Metanephros (tissue), 2 donors: ENCODE results near the gene CCNT1. TPM values are rescaled to one million over a fixed set of nuclear protein-coding genes. Genes with fewer than 3 reads are reported as not detected.

Experiments
- small RNA-seq: library from RNA; depleted of rRNA; stranded (forward); fragments of <200 nt; gene quantifications from one replicate; pipeline ENCODE3, GENCODE V24; 2014; ENCODE audit warnings: low replicate concordance
- total RNA-seq: library from RNA; depleted of rRNA; stranded (reverse); fragments of >200 nt; gene quantifications from one replicate; pipeline ENCODE4 v1.2.3, GENCODE V29; 2014

CCNT1 gene
- total RNA-seq = 29.4 TPM

DNA sequence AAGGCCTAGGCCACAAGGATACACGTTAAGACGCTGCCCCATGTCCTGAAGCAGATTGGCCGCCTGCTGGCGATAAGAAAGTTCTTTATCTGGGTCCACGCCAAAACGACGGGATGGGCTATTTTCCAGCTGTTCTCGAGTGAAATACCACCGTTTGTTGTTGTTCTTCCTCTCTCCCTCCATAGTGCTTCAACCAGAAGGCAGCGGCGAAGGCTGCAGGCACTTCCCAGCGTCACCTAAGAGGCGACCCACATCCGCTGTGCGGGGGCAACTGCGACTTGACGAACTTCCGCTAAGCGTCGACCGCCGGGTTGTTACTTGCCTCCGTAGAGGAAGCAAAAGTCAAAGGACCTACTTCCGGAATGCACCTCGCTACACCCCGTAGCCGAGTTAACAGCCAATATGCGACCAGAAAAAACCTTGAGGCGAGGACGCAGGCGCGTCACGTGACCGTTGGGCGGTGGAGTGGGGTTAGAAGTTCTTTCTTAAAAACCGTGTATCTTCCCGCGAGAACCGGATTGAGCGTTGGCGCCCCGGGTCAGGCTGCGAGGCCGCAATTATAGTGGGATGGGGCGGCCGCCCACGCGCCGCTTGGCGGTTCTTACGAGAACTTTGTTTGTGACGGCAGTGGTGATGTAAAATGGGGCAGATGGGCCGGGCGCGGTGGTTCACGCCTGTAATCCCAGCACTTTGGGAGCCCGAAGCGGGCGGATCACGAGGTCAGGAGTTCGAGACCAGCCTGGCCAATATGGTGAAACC lies at the start of gene CCNT1:
CCNT1 (minus strand) TSS at position 215 of the 759 bp plus-strand sequence; CDS start at position 183, 32 bp downstream.

DNA sequence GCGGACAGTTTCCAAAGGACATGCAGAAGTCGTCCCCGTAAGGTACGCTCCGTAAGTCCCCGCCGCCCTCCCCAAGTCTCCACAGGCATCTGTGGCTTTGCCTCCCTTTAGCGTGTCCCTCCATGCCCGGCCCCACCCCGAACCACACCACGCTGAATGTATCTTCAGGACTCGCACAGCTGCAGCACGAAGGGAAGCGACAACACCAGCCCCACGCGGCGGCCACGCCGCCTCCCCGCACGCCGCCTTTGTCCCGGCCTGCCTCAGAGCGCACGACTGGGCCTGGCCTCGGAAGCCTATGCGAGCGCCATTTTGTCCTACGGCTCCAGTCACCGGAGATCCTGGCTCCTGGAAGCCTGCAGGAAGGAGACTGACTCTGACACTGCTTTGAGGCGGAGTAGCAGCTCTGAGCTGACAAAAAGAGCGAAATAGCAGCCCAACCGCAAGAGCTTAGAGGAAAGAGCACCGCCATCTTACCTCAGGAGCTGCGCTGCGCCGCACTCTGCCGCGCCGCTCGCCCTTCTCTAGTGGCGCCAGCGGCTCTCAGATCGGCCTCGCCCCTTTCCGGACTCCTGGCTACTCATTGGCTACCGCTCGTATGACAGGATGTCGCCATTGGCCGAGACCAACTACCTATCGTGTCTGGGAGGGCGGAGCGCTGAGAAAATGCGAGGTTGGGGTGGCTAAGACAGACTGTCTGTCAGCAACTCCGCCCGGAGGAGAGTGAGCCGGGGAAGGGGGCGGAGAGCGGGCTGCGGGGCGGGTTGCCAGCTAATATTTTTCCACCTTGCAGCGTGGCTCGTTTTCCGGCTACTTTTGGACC lies 34.6 kb downstream of the CCNT1 start, which contains the start of gene KANSL2:
KANSL2 (minus strand) TSS at position 529 of the 823 bp plus-strand sequence. CDS start 606 bp downstream, outside the sequence.

Small RNAs within 50 kb of the gene (small RNA-seq; reads per million reads assigned to genes)
- not detected for gene MIR1291
- gene SNORA2A = 7.1 reads per million, percentile 94 among the genes with 10 or more reads in this experiment
- 5.3 reads per million, percentile 93 among the genes with 10 or more reads in this experiment for gene SNORA2B
- gene SNORA2C = 1.2 reads per million, percentile 84 among the genes with 10 or more reads in this experiment

Other genes starting within 250 kb of the CCNT1 start
- gene ANP32D, start 244.1 kb downstream of the CCNT1 start, total RNA-seq = not detected
- not detected for gene C12orf54, start 234.2 kb downstream of the CCNT1 start, total RNA-seq
- not detected for gene OR8S1, start 191.1 kb downstream of the CCNT1 start, total RNA-seq
- gene LALBA, start 146.7 kb downstream of the CCNT1 start, total RNA-seq = not detected
- 53.4 TPM for gene KANSL2, start 34.5 kb downstream of the CCNT1 start, total RNA-seq
- 75.3 TPM for gene ADCY6, start 72.4 kb upstream of the CCNT1 start, total RNA-seq
- 24.8 TPM for gene CACNB3, start 101.8 kb upstream of the CCNT1 start, total RNA-seq
- gene DDX23, start 135.5 kb upstream of the CCNT1 start, total RNA-seq = 79.4 TPM
- gene RND1, start 149.2 kb upstream of the CCNT1 start, total RNA-seq = 4.3 TPM
- 11.3 TPM for gene FKBP11, start 208.8 kb upstream of the CCNT1 start, total RNA-seq
- 42.2 TPM for gene ARF3, start 240.8 kb upstream of the CCNT1 start, total RNA-seq